Glutamatergic neuron (in vitro differentiated cells): Measurements from ENCODE around the gene ATP2B3. TPM values are rescaled to one million over a fixed set of nuclear protein-coding genes. Genes with fewer than 3 reads are reported as not detected.

Source experiments
- DNase-seq: peaks from one replicate; pipeline ENCODE4 v3.0.0; 2022
- H3K27ac Mint-ChIP-seq: one replicate; pipeline ENCODE4 v1.8.0; 2020; ENCODE audit warnings: mild to moderate bottlenecking, mixed read lengths, inconsistent platforms; ENCODE audit not compliant: unreplicated experiment
- H3K27me3 Mint-ChIP-seq: one replicate; pipeline ENCODE4 v1.8.0; 2020; ENCODE audit warnings: mild to moderate bottlenecking, moderate library complexity, mixed read lengths, inconsistent platforms; ENCODE audit not compliant: unreplicated experiment
- H3K36me3 Mint-ChIP-seq: one replicate; pipeline ENCODE4 v1.8.0; 2020; ENCODE audit warnings: mild to moderate bottlenecking, mixed read lengths, inconsistent platforms; ENCODE audit not compliant: unreplicated experiment
- H3K4me1 Mint-ChIP-seq: one replicate; pipeline ENCODE4 v1.8.0; 2020; ENCODE audit warnings: mild to moderate bottlenecking, low read depth, mixed read lengths, inconsistent platforms; ENCODE audit not compliant: unreplicated experiment
- H3K4me3 Mint-ChIP-seq: one replicate; pipeline ENCODE4 v1.8.0; 2020; ENCODE audit warnings: mild to moderate bottlenecking, mixed read lengths, inconsistent platforms; ENCODE audit not compliant: unreplicated experiment
- H3K9me3 Mint-ChIP-seq: one replicate; pipeline ENCODE4 v1.8.0; 2020; ENCODE audit warnings: mild to moderate bottlenecking, moderate library complexity, mixed read lengths, inconsistent platforms; ENCODE audit not compliant: unreplicated experiment
- CTCF ChIP-seq: fragments of 200-600 bp; sonication (generic); IDR thresholded peaks from one replicate; pipeline ENCODE4 v1.5.0; 2021; ENCODE audit not compliant: partially characterized antibody, unreplicated experiment
- total RNA-seq: library from RNA; stranded (reverse); fragmentation: NEBNext Ultra II Directional; extraction: Animal tissue kit (Norgen Biotek cat#: 25700); gene quantifications from one replicate; pipeline ENCODE4 v1.2.1, GENCODE V29; 2021; ENCODE audit not compliant: unreplicated experiment

ATP2B3 gene
- total RNA-seq, 1 donor from 2014 or later, result 68.0 TPM

GRCh38 chrX:153524234-153524633, 6.8 kb downstream of the ATP2B3 start:
- Mint-ChIP-seq H3K27ac (peak overlapping the region; percentile 97), H3K27me3 (peaks cover 7% of the 10 kb centered on the region), H3K36me3 (no peaks in the 10 kb centered on the region), H3K4me3 (peak overlapping the region; percentile 81), H3K4me1 (peaks cover 35% of the 10 kb centered on the region), H3K9me3 (peaks cover 9% of the 10 kb centered on the region)
- no peak for DNase-seq
- TF ChIP-seq CTCF, result no peak

GRCh38 chrX:153525451-153525850, 8.0 kb downstream of the ATP2B3 start:
- peaks cover 7% of the 10 kb centered on the region for H3K27me3 Mint-ChIP-seq
- no peak for TF ChIP-seq CTCF
- H3K36me3 Mint-ChIP-seq, result no peaks in the 10 kb centered on the region
- H3K4me3 Mint-ChIP-seq, result peak overlapping the region; percentile 81
- DNase-seq, result peak; percentile 53
- H3K27ac Mint-ChIP-seq, result peak overlapping the region; percentile 97
- peaks cover 9% of the 10 kb centered on the region for H3K9me3 Mint-ChIP-seq
- H3K4me1 Mint-ChIP-seq, result peaks cover 34% of the 10 kb centered on the region

- TF ChIP-seq CTCF, result no peak
- DNase-seq, result no peak
- no peaks in the 10 kb centered on the region for H3K36me3 Mint-ChIP-seq
- H3K4me1 Mint-ChIP-seq, result peaks cover 34% of the 10 kb centered on the region
- H3K27ac Mint-ChIP-seq, result peak overlapping the region; percentile 97
- peaks cover 9% of the 10 kb centered on the region for H3K9me3 Mint-ChIP-seq
- peak overlapping the region; percentile 64 for H3K4me3 Mint-ChIP-seq
- peaks cover 7% of the 10 kb centered on the region for H3K27me3 Mint-ChIP-seq
These were observed 8.6 kb downstream of the ATP2B3 start for GRCh38 chrX:153526042-153526441.

- H3K4me3 Mint-ChIP-seq, result peak overlapping the region; percentile 64
- H3K36me3 Mint-ChIP-seq, result no peaks in the 10 kb centered on the region
- peaks cover 9% of the 10 kb centered on the region for H3K9me3 Mint-ChIP-seq
- H3K4me1 Mint-ChIP-seq, result peaks cover 32% of the 10 kb centered on the region
- H3K27me3 Mint-ChIP-seq, result peaks cover 7% of the 10 kb centered on the region
- no peak for DNase-seq
- no peak for TF ChIP-seq CTCF
- peak overlapping the region; percentile 97 for H3K27ac Mint-ChIP-seq
These were observed 9.4 kb downstream of the ATP2B3 start for GRCh38 chrX:153526801-153527200.

- Mint-ChIP-seq H3K27me3 (peaks cover 7% of the 10 kb centered on the region), H3K9me3 (peaks cover 9% of the 10 kb centered on the region), H3K4me3 (no peak overlapping the region), H3K4me1 (peaks cover 29% of the 10 kb centered on the region), H3K27ac (peak overlapping the region; percentile 89), H3K36me3 (no peaks in the 10 kb centered on the region)
- DNase-seq, result no peak
- TF ChIP-seq CTCF, result no peak
These were observed 9.8 kb downstream of the ATP2B3 start for GRCh38 chrX:153527208-153527607.
